ENCODE data around the gene PRR20G.

DNA sequence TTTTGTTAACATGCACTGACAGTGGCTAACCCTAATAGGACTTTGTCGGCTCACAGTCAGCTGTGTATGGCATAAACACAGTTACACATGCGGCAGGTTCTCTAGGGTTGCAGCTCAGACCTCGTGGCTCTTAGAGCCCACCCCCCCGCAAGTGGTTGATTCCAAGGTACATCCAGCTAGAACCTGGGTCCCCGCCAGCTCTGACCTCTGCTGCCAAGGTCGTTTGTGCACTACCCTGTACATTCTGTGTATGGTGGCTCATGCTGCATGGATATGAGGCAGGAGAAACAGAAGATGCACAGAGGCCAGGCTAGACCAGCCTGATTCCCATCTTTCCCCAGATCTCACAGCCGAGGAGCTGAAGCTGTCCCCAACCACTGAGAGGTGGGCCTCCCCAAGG lies 25.9 kb downstream of the PRR20G start:
- no peak for TF ChIP-seq ELF1 (tag; IDR thresholded peaks at IDR 0.05)
- TF ChIP-seq, protein P1, sequence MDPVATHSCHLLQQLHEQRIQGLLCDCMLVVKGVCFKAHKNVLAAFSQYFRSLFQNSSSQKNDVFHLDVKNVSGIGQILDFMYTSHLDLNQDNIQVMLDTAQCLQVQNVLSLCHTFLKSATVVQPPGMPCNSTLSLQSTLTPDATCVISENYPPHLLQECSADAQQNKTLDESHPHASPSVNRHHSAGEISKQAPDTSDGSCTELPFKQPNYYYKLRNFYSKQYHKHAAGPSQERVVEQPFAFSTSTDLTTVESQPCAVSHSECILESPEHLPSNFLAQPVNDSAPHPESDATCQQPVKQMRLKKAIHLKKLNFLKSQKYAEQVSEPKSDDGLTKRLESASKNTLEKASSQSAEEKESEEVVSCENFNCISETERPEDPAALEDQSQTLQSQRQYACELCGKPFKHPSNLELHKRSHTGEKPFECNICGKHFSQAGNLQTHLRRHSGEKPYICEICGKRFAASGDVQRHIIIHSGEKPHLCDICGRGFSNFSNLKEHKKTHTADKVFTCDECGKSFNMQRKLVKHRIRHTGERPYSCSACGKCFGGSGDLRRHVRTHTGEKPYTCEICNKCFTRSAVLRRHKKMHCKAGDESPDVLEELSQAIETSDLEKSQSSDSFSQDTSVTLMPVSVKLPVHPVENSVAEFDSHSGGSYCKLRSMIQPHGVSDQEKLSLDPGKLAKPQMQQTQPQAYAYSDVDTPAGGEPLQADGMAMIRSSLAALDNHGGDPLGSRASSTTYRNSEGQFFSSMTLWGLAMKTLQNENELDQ (CRISPR knock-in tag; IDR thresholded peaks at IDR 0.05; ENCODE audit: borderline replicate concordance): no peak
- TF ChIP-seq, protein P2, sequence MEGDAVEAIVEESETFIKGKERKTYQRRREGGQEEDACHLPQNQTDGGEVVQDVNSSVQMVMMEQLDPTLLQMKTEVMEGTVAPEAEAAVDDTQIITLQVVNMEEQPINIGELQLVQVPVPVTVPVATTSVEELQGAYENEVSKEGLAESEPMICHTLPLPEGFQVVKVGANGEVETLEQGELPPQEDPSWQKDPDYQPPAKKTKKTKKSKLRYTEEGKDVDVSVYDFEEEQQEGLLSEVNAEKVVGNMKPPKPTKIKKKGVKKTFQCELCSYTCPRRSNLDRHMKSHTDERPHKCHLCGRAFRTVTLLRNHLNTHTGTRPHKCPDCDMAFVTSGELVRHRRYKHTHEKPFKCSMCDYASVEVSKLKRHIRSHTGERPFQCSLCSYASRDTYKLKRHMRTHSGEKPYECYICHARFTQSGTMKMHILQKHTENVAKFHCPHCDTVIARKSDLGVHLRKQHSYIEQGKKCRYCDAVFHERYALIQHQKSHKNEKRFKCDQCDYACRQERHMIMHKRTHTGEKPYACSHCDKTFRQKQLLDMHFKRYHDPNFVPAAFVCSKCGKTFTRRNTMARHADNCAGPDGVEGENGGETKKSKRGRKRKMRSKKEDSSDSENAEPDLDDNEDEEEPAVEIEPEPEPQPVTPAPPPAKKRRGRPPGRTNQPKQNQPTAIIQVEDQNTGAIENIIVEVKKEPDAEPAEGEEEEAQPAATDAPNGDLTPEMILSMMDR (IDR thresholded peaks at IDR 0.05 in 2 of 3, conservative IDR thresholded peaks at IDR 0.05 in 1 of 3; ENCODE audit: insufficient read depth in 2 of 3, low read depth in 1 of 3, low read length in 3 of 3): no peak
- TF ChIP-seq RFX1 (IDR thresholded peaks at IDR 0.05): no peak
- TF ChIP-seq, protein P3, sequence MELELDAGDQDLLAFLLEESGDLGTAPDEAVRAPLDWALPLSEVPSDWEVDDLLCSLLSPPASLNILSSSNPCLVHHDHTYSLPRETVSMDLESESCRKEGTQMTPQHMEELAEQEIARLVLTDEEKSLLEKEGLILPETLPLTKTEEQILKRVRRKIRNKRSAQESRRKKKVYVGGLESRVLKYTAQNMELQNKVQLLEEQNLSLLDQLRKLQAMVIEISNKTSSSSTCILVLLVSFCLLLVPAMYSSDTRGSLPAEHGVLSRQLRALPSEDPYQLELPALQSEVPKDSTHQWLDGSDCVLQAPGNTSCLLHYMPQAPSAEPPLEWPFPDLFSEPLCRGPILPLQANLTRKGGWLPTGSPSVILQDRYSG (tag; conservative IDR thresholded peaks at IDR 0.05; ENCODE audit: low read depth): no peak
- no peak for TF ChIP-seq SUPT5H (IDR thresholded peaks at IDR 0.05)
- TF ChIP-seq FOXA1 (IDR thresholded peaks at IDR 0.05; ENCODE audit: borderline replicate concordance): no peak
